Mammary microvascular endothelial cell (primary cell): Measurements from ENCODE around the gene NOM1. TPM values are rescaled to one million over a fixed set of nuclear protein-coding genes. Genes with fewer than 3 reads are reported as not detected.

Source experiments
- total RNA-seq: library from RNA; depleted of rRNA; stranded (reverse); fragments of >200 nt; gene quantifications from 2 replicates; pipeline ENCODE4 v1.2.3, GENCODE V29; 2015

NOM1 gene, protein sequence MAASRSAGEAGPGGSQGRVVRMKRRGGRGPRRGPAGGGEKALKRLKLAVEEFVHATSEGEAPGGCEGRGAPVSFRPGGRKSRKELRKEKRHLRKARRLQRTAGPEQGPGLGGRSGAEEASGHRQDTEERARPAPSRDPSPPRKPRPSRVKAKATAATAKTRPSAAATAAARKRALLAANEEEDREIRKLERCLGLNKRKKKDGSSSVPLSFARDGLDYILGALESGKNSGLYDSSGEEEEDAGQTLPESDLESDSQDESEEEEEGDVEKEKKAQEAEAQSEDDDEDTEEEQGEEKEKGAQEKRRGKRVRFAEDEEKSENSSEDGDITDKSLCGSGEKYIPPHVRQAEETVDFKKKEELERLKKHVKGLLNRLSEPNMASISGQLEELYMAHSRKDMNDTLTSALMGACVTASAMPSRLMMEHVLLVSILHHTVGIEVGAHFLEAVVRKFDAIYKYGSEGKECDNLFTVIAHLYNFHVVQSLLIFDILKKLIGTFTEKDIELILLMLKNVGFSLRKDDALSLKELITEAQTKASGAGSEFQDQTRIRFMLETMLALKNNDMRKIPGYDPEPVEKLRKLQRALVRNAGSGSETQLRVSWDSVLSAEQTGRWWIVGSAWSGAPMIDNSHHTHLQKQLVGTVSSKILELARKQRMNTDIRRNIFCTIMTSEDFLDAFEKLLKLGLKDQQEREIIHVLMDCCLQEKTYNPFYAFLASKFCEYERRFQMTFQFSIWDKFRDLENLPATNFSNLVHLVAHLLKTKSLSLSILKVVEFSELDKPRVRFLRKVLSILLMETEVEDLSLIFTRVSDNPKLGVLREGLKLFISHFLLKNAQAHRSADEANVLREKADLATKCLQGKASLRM
- 14.0 and 14.5 TPM in 2 replicates for total RNA-seq

DNA sequence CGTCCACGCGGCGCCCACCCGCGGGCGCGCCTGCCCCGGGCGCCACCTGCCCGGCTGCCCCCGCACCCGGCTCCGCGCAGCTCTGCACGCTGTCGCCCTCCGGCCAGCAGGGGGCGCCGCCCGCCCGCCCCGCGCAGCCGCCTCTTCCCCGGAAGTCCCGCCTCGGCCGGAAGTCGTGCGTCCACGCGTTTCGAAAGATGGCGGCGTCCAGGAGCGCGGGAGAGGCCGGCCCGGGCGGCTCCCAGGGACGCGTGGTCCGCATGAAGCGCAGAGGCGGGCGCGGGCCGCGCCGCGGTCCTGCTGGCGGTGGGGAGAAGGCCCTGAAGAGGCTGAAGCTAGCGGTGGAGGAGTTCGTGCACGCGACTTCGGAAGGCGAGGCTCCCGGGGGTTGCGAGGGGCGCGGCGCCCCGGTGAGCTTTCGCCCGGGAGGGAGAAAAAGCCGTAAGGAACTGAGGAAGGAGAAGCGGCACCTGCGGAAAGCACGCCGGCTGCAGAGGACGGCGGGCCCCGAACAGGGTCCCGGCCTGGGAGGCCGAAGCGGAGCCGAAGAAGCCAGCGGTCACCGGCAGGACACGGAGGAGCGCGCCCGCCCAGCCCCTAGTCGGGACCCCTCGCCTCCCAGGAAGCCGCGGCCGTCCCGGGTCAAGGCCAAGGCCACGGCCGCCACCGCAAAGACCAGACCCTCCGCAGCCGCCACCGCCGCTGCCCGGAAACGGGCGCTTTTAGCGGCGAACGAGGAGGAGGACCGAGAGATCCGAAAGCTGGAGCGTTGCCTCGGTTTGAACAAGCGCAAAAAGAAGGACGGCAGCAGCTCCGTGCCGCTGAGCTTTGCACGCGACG is at the start of gene NOM1:
TSS of gene NOM1 (plus strand) at position 172 of the 840 bp plus-strand sequence. CDS start at position 198, 26 bp downstream.

DNA sequence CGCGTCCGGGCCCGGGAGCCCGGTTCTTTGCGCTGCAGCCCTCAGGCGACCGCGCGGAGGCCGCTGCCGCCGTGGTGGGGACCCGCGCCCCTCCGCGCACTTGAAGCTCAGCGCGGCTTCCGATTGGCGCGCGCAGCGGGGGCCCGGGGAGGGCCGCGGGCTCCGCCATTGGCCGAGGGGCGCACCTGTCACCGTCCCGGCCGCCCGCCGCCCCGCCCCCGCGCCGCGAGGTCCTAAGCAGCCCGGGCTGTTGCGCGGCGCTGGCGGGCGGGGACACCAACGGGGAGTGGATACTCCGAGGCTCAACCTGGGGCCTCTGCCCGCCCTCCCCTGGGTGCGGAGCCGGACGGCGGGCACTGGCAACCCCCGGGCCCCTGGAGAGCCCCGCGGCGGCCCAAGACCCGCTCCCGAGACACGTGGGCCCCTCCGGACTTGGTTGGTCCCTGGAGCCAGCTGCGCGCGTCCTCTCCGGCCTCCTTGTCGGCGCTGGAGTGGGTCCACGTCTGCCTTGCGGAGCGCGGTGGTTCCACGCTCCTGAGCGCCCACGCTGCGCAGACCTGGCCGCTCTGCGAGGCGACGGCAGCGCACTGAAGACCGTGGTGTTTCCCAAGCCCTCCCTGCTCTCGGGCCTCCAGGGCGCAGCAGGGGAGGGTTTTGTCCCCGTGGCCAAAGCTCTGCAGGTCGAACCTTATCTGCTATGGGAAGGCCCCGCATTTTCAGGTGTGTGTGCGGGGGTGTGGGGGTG is 61.2 kb downstream of the NOM1 start, which contains the start of gene MNX1:
TSS of gene MNX1 (minus strand) at position 76 of the 745 bp plus-strand sequence. CDS start 313 bp downstream, outside the sequence.

Other genes with a start within 250 kb of the NOM1 start
- 33.6 and 52.9 TPM in 2 replicates for gene LMBR1, start 56.5 kb upstream of the NOM1 start, total RNA-seq
- not detected in 2 replicates for gene MNX1, start 61.0 kb downstream of the NOM1 start, total RNA-seq
- 72.5 and 76.3 TPM in 2 replicates for gene UBE3C, start 189.2 kb downstream of the NOM1 start, total RNA-seq